T-helper 17 cell (primary cell): ENCODE measurements around the gene HSCB. TPM values are rescaled to one million over a fixed set of nuclear protein-coding genes. Genes with fewer than 3 reads are reported as not detected.
"Not testable (repeated sequence)": the region's sequence is repeated elsewhere in the genome, so short reads cannot be mapped to it uniquely, and the experiment has no call there.

Experiments used
- ATAC-seq: fragments of 150-1000 bp; cut with Tn5 transposase; 2 replicates; pipeline ENCODE4 v1.10.0; 2021; ENCODE audit warnings: mild to moderate bottlenecking, moderate library complexity
- DNase-seq, 3 donors: peaks; one replicate each; pipeline versions ENCODE4 v3.0.0 to v3.0.0-alpha.2; 2020 to 2021
- H3K9me3 ChIP-seq: one replicate; pipeline ENCODE4 v1.7.0; 2013; ENCODE audit warnings: low read length, mild to moderate bottlenecking; ENCODE audit not compliant: control insufficient read depth, poor library complexity, severe bottlenecking
- H3K27ac Mint-ChIP-seq: one replicate; pipeline ENCODE4 v1.8.0; 2022; ENCODE audit warnings: mild to moderate bottlenecking, moderate library complexity, mixed read lengths
- H3K27me3 Mint-ChIP-seq: one replicate; pipeline ENCODE4 v1.8.0; 2022; ENCODE audit warnings: mixed read lengths
- H3K36me3 Mint-ChIP-seq: one replicate; pipeline ENCODE4 v1.8.0; 2022; ENCODE audit warnings: low read depth, mixed read lengths
- H3K4me1 Mint-ChIP-seq: one replicate; pipeline ENCODE4 v1.8.0; 2022; ENCODE audit warnings: mild to moderate bottlenecking, mixed read lengths
- H3K4me3 Mint-ChIP-seq: one replicate; pipeline ENCODE4 v1.8.0; 2022; ENCODE audit warnings: mild to moderate bottlenecking, moderate library complexity, mixed read lengths
- total RNA-seq, 4 donors: library from RNA in 2 of 4; stranded (reverse) in 2 of 4; gene quantifications; one replicate each; pipeline ENCODE4 v1.2.3 and lab custom pipeline; 2022 to 2026

The HSCB gene
- total RNA-seq, 2 donors from 2014 or later: 5.6 to 7.2 TPM

DNA sequence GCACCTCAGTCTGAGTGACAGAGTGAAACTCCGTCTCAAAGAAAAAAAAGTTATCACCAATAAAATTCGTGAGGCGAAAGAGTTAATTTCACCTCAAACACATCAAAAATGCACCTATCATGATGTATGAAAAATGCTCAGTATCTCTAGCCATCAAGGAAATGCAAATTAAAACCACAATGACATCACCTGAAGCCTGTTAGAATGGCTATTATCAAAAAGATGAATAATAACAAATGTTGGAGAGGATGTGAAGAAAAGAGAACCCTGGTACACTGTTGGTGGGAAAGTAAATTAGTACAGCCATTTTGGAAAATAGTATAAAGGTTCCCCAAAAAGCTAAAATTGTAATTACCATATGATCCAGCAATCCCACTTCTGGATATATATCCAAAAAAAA is 23.8 kb upstream of the HSCB start:
- no peaks in the 10 kb centered on the region for H3K9me3 ChIP-seq
- H3K4me3 Mint-ChIP-seq: no peak overlapping the region
- no peak for ATAC-seq
- H3K36me3 Mint-ChIP-seq: no peaks in the 10 kb centered on the region
- H3K27me3 Mint-ChIP-seq: no peaks in the 10 kb centered on the region
- no peak overlapping the region for H3K27ac Mint-ChIP-seq
- no peak for DNase-seq
- H3K4me1 Mint-ChIP-seq: no peaks in the 10 kb centered on the region

GRCh38 chr22:28728002-28728401 is 13.8 kb upstream of the HSCB start:
- no peaks in the 10 kb centered on the region for H3K27me3 Mint-ChIP-seq
- no peak overlapping the region for H3K4me3 Mint-ChIP-seq

GRCh38 chr22:28728621-28729313 is 13.1 kb upstream of the HSCB start:
- ATAC-seq (no peak), DNase-seq (no peak)
- peaks cover 5% of the 10 kb centered on the region for H3K36me3 Mint-ChIP-seq
- H3K9me3 ChIP-seq: no peaks in the 10 kb centered on the region
- no peak overlapping the region for H3K4me3 Mint-ChIP-seq
- no peaks in the 10 kb centered on the region for H3K27me3 Mint-ChIP-seq
- peaks cover 8% of the 10 kb centered on the region for H3K4me1 Mint-ChIP-seq
- no peak overlapping the region for H3K27ac Mint-ChIP-seq

More at GRCh38 chr22:28728002-28728401, 13.8 kb upstream of the HSCB start:
- DNase-seq (no peak), ATAC-seq (no peak)
- Mint-ChIP-seq H3K27ac (no peak overlapping the region), H3K36me3 (peaks cover 6% of the 10 kb centered on the region), H3K4me1 (peaks cover 8% of the 10 kb centered on the region)
- no peaks in the 10 kb centered on the region for H3K9me3 ChIP-seq

- H3K27me3 Mint-ChIP-seq: no peaks in the 10 kb centered on the region
- H3K27ac Mint-ChIP-seq: no peak overlapping the region
- H3K36me3 Mint-ChIP-seq: peaks cover 6% of the 10 kb centered on the region
- H3K4me1 Mint-ChIP-seq: peaks cover 15% of the 10 kb centered on the region
- ATAC-seq (no peak), DNase-seq (no peak)
- H3K9me3 ChIP-seq: no peaks in the 10 kb centered on the region
- H3K4me3 Mint-ChIP-seq: no peak overlapping the region
These were observed 11.7 kb upstream of the HSCB start for GRCh38 chr22:28730179-28730578.

DNA sequence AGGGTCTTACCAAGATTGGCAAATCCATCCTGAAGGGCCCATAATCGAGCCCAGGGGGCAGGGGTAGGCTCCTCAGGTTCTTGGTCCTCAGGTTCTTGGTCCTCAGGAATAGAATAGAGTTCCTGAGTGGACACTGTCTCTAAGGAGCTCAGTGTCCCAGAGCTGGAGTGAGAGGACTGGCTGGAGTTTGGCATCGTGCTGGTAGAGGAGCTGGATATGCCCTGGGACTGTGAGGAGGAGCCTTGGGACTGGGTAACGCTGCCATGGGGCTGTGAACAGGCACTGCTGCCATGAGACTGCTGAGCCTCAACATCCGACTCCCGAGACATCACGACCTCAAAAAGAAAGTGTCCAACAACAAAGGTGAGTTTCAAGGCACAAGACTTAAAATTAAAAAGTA is 7.4 kb upstream of the HSCB start:
- Mint-ChIP-seq H3K27ac (peak overlapping the region; percentile 37), H3K27me3 (no peaks in the 10 kb centered on the region), H3K36me3 (peaks cover 4% of the 10 kb centered on the region), H3K4me1 (peaks cover 18% of the 10 kb centered on the region), H3K4me3 (no peak overlapping the region)
- ATAC-seq (no peak), DNase-seq (no peak)
- no peaks in the 10 kb centered on the region for H3K9me3 ChIP-seq

DNA sequence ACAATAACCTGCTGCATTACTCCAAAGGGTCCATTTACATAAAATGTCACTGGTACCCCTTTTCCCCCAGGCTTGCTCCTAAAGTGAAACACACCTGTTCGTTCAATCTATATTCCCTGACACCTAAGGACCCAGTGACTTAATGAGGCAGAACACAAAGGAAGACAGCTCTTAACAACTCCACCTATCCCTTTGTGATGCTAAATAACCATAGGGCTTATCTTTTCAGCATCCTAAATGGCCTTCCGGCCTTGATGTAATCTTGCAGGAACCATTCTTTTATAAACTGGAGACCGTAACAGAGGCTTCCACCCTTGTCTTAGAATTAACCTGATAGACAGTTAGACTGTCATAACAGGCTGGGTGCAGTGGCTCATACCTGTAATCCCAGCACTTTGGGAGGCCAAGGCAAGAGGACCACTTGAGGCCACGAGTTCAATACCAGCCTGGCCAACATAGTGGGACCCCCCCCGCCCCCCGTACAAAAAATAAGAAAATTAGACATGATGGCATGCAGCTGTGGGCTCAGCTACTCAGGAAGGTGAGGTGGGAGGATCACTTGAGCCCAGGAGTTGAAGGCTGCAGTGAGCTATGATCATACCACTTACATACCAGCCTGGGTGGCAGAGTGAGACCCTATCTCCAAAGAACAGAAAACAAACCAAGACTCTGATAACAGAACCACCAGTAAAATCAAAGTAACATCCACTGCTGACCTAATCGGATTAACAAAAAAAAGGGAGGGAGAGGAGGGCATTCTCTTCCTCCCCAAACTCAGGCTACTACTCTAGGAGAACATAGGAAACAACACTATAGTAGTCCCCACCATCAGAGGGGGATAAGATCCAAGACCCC is 5.3 kb upstream of the HSCB start:
- Mint-ChIP-seq H3K4me1 (peaks cover 21% of the 10 kb centered on the region), H3K36me3 (peaks cover 4% of the 10 kb centered on the region), H3K4me3 (no peak overlapping the region), H3K27me3 (no peaks in the 10 kb centered on the region), H3K27ac (no peak overlapping the region)
- no peaks in the 10 kb centered on the region for H3K9me3 ChIP-seq
- ATAC-seq (no peak), DNase-seq (no peak)

DNA sequence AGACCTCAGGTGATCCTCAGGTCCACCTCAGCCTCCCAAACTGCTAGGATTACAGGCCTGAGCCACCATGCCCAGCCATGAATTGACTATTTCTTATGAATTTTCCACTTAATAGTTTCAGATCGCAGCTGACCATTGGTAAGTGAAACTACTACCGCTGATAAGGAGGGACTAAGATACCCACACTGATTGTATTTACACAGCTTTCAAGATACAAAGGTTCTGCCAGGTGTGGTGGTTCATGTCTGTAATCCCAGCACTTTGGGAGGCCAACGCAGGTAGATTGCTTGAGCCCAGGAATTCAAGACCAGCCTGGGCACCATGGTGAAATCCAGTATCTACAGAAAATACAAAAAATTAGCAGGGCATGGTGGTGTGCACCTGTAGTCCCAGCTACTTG is 4.1 kb upstream of the HSCB start:
- peaks cover 31% of the 10 kb centered on the region for H3K4me1 Mint-ChIP-seq
- H3K9me3 ChIP-seq: no peaks in the 10 kb centered on the region
- no peak overlapping the region for H3K27ac Mint-ChIP-seq
- H3K36me3 Mint-ChIP-seq: peaks cover 5% of the 10 kb centered on the region
- no peaks in the 10 kb centered on the region for H3K27me3 Mint-ChIP-seq
- ATAC-seq (no peak), DNase-seq (no peak)
- H3K4me3 Mint-ChIP-seq: no peak overlapping the region

DNA sequence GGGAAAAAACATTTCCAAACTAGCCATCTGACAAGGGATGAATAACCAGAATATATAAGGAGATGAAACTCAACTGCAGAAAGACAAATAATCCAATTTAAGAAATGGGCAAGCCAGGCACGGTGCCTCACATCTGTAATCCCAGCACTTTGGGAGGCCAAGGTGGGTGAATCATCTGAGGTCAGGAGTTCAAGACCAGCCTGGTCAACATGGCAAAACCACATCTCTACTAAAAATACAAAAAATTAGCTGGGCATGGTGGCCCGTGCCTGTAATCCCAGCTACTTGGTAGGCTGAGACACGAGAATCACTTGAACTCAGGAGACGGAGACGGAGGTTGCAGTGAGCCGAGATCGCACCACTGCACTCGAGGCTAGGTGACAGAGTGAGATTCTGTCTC is 3.0 kb upstream of the HSCB start:
- ATAC-seq, H3K27me3 Mint-ChIP-seq, H3K27ac Mint-ChIP-seq, H3K9me3 ChIP-seq, H3K4me3 Mint-ChIP-seq, DNase-seq, H3K36me3 Mint-ChIP-seq: not testable (repeated sequence)
- peaks cover 40% of the 10 kb centered on the region for H3K4me1 Mint-ChIP-seq

DNA sequence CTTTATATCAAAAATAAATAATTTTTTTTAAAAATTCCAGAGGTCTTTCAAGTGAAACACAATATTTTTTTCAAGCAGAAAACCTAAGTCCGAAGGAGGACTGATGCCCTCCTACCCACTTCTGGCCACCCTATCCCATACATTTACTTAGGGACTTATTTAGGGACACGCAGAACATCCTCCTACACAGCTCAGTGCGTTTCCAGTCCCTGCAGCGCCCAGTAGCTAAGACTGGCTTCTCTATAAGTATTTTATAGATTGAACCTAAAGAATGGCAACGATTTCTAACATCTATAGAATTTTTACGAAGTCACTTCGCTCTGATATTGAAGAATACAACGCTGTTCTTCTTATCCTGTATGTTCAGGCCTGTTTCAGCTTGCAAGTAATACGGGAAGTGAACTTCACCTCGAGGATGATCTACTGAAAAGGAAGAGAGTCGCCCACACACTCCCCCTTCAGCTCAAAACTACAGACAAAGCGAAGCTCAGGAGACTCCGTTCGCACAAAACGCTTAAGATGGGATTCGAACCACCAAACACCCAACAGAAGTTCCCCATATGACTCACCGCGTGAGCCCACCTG is 547 bp upstream of the HSCB start:
- H3K4me1 Mint-ChIP-seq: peaks cover 33% of the 10 kb centered on the region
- H3K27me3 Mint-ChIP-seq: no peaks in the 10 kb centered on the region
- H3K9me3 ChIP-seq: no peaks in the 10 kb centered on the region
- H3K4me3 Mint-ChIP-seq: peak overlapping the region; percentile 98
- ATAC-seq (no peak), DNase-seq (no peak)
- H3K36me3 Mint-ChIP-seq: peaks cover 2% of the 10 kb centered on the region
- H3K27ac Mint-ChIP-seq: peak overlapping the region; percentile 98

DNA sequence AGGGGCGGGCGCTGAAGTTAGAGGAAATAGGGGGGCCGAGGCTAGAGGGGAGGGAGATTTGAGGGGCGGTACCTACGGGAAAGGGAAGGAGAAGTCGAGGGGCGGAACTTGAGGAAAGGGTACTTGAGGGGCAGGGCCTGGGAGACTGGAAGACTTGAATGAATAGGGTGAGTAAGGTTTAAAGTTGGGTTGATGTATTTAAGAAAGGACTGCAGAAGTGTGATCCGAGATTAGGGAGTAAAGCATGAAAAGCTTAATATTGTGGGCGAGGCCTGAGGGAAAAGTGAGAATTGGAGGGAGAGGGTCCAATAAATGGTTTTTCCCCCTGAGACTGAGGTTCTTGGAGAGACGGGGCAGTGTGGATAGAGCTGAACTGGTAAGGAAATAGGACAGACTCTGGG is 723 bp downstream of the HSCB start:
- H3K4me1 Mint-ChIP-seq: peaks cover 30% of the 10 kb centered on the region
- H3K27ac Mint-ChIP-seq: peak overlapping the region; percentile 98
- no peak for ATAC-seq
- peak in 1 of 3 donors; percentile 76 for DNase-seq
- peak overlapping the region; percentile 98 for H3K4me3 Mint-ChIP-seq
- peaks cover 2% of the 10 kb centered on the region for H3K36me3 Mint-ChIP-seq
- H3K9me3 ChIP-seq: no peaks in the 10 kb centered on the region
- H3K27me3 Mint-ChIP-seq: no peaks in the 10 kb centered on the region

DNA sequence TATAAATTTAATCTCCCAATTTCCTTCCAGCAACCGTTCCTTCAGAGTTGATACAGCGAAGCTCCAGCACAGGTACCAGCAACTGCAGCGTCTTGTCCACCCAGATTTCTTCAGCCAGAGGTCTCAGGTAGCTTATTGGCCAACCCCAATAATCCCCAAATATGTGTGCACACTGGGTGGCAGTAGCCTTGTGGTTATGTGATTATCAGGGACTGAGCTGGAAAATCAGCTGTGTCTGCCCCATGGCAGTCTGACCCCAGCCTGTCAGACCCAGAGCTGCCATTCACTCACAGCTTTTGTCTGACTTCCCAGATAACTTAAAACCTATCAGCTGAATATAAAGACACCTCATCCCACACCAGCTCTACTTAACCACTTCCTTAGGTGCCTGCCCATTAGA is 2.0 kb downstream of the HSCB start:
- no peaks in the 10 kb centered on the region for H3K9me3 ChIP-seq
- Mint-ChIP-seq H3K27ac (no peak overlapping the region), H3K27me3 (no peaks in the 10 kb centered on the region), H3K4me1 (peaks cover 26% of the 10 kb centered on the region), H3K36me3 (peaks cover 4% of the 10 kb centered on the region), H3K4me3 (no peak overlapping the region)
- no peak for DNase-seq
- no peak for ATAC-seq

- DNase-seq (no peak), ATAC-seq (no peak)
- Mint-ChIP-seq H3K36me3 (peaks cover 5% of the 10 kb centered on the region), H3K27ac (no peak overlapping the region), H3K4me1 (peaks cover 6% of the 10 kb centered on the region), H3K27me3 (no peaks in the 10 kb centered on the region), H3K4me3 (no peak overlapping the region)
- H3K9me3 ChIP-seq: no peaks in the 10 kb centered on the region
These were observed 8.6 kb downstream of the HSCB start for GRCh38 chr22:28750471-28750881.

- ATAC-seq, H3K4me1 Mint-ChIP-seq, H3K9me3 ChIP-seq, DNase-seq, H3K27me3 Mint-ChIP-seq, H3K27ac Mint-ChIP-seq, H3K36me3 Mint-ChIP-seq, H3K4me3 Mint-ChIP-seq: not testable (repeated sequence)
These were observed 12.7 kb downstream of the HSCB start for GRCh38 chr22:28754512-28754911.
